Ascending aorta (tissue), 2 donors: ENCODE results near the gene MRGPRX2. TPM values are rescaled to one million over a fixed set of nuclear protein-coding genes. Genes with fewer than 3 reads are reported as not detected.

Source experiments
- DNase-seq, 2 donors: peaks; one replicate each; pipeline ENCODE4 v3.0.0-alpha.2; 2019; ENCODE audit warnings: low spot score in 2 of 2
- H3K27ac ChIP-seq, 2 donors: fragments of 200-600 bp; sonication (generic); one replicate each; pipeline ENCODE4 v1.5.1; 2016 to 2017; ENCODE audit warnings: mild to moderate bottlenecking in 1 of 2
- H3K27me3 ChIP-seq: fragments of 200-600 bp; sonication (generic); one replicate; pipeline ENCODE4 v1.5.1; 2017
- H3K36me3 ChIP-seq, 2 donors: fragments of 200-600 bp; sonication (generic); one replicate each; pipeline ENCODE4 v1.5.1; 2016
- H3K4me1 ChIP-seq, 2 donors: fragments of 200-600 bp; sonication (generic); one replicate each; pipeline ENCODE4 v1.5.1; 2016 to 2017; ENCODE audit warnings: mild to moderate bottlenecking in 1 of 2
- H3K4me3 ChIP-seq, 2 donors: fragments of 200-600 bp; sonication (generic); one replicate each; pipeline ENCODE4 v1.5.1; 2016 to 2017; ENCODE audit warnings: mild to moderate bottlenecking in 1 of 2
- H3K9me3 ChIP-seq, 2 donors: fragments of 200-600 bp; sonication (generic); one replicate each; pipeline ENCODE4 v1.5.1; 2016
- intact Hi-C: fragments of 100-400 bp; cut with DNase I; formaldehyde crosslinking; loops from one replicate; pipeline ENCODE4 v1.15.1; 2023
- total RNA-seq: library from RNA; depleted of rRNA; stranded (reverse); fragments of >200 nt; gene quantifications from one replicate; pipeline ENCODE4 v1.1.0, GENCODE V29; 2016
- TF ChIP-seq, protein P1 (sequence below), 3 experiments: fragments of 200-600 bp in 2 of 3; fragments of 450-650 bp in 1 of 3; sonication (generic) in 2 of 3; IDR thresholded peaks; one replicate each; pipeline ENCODE4 v1.5.1; 2016 to 2019; ENCODE audit warnings: antibody characterized with exemption in 3 of 3, mild to moderate bottlenecking in 1 of 3, moderate library complexity in 1 of 3

Gene MRGPRX2
- total RNA-seq, 1 donor from 2014 or later = not detected

GRCh38 chr11:19025481-19026406, 34.8 kb downstream of the MRGPRX2 start:
- Histone ChIP-seq H3K27ac (no peak overlapping the region), H3K4me1 (no peaks in the 10 kb centered on the region), H3K9me3 (no peaks in the 10 kb centered on the region), H3K36me3 (no peaks in the 10 kb centered on the region), H3K4me3 (no peak overlapping the region), H3K27me3 (no peaks in the 10 kb centered on the region)
- no peak for DNase-seq
- TF ChIP-seq, protein P1, sequence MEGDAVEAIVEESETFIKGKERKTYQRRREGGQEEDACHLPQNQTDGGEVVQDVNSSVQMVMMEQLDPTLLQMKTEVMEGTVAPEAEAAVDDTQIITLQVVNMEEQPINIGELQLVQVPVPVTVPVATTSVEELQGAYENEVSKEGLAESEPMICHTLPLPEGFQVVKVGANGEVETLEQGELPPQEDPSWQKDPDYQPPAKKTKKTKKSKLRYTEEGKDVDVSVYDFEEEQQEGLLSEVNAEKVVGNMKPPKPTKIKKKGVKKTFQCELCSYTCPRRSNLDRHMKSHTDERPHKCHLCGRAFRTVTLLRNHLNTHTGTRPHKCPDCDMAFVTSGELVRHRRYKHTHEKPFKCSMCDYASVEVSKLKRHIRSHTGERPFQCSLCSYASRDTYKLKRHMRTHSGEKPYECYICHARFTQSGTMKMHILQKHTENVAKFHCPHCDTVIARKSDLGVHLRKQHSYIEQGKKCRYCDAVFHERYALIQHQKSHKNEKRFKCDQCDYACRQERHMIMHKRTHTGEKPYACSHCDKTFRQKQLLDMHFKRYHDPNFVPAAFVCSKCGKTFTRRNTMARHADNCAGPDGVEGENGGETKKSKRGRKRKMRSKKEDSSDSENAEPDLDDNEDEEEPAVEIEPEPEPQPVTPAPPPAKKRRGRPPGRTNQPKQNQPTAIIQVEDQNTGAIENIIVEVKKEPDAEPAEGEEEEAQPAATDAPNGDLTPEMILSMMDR (IDR thresholded peaks at IDR 0.05) = no peak
- intact Hi-C loops = no loop called here

DNA sequence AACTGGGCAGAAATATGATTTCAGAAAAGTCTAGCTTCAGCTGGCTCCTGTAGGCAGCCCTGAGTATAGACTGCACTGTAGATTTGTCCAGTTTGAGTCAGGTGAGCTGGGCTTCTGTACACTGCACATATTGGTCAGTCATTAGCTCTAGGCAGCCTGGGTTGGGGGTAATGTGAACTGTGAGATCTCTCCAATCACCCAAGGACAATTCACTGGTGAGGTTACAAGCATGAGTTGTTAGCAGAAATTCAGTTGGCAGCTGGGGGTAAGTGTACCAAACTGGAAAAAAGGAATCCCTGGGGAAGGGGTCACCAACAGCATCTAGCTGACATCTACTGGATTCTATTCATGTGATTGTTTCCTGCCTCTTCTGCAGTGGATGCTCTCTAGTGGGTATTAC, 39.7 kb downstream of the MRGPRX2 start:
- TF ChIP-seq, protein P1 (IDR thresholded peaks at IDR 0.05) = no peak
- Histone ChIP-seq H3K4me1 (no peaks in the 10 kb centered on the region), H3K4me3 (no peak overlapping the region), H3K9me3 (no peaks in the 10 kb centered on the region), H3K27ac (no peak overlapping the region), H3K27me3 (no peaks in the 10 kb centered on the region), H3K36me3 (no peaks in the 10 kb centered on the region)
- DNase-seq = no peak
- intact Hi-C loops = no loop called here

DNA sequence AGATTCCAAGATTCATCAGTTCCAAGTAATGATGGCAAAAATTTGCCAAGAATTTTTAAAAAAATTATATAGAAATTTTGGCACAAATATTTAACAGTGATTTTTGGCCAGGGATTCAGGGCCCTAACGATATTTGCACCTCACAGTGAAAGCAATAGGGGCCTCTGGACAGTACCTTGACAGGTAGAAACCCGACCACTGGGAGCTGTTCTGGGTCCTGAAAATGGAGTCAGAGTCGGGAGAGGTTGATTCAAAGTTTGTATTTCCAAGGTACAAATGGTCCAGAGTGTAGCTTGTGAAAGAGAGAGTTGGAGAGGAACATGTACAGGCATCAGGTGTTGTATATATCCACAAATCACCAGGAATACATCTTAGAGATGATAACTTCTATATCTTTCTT, 41.6 kb downstream of the MRGPRX2 start:
- no peak overlapping the region for H3K27ac ChIP-seq
- DNase-seq = no peak
- no peaks in the 10 kb centered on the region for H3K36me3 ChIP-seq
- intact Hi-C loops = no loop called here
- TF ChIP-seq, protein P1 (IDR thresholded peaks at IDR 0.05) = no peak
- H3K9me3 ChIP-seq = no peaks in the 10 kb centered on the region
- no peaks in the 10 kb centered on the region for H3K27me3 ChIP-seq
- H3K4me3 ChIP-seq = no peak overlapping the region
- H3K4me1 ChIP-seq = no peaks in the 10 kb centered on the region

DNA sequence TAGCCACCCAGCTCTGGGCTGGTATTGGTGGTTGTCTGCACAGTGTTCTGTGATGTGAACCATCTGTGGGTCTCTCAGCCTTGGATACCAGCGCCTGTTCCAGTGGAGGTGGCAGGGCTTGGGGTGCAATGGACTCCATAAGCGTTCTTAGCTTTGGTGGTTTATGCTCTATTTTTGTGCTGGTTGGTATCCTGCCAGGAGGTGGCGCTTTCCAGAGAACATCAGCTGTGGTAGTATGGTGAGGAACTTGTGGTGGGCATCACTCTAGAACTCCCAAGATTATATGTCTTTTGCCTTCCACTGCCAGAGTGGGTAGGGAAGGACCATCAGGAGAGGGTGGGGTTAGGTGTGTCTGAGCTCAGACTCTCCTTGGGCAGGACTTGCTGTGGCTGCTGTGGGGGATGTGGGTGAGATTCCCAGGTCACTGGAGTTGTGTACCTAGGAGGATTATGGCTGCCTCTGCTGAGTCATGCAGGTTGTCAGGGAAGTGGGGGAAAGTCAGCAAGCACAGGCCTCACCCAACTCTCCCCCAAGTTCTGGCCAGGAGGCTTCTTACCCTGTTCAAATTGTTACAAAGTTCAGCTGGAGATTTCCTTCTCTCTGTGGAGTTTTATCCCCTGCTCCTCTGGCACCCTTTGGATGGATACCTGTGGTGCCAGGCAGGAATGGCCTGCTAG, 47.2 kb downstream of the MRGPRX2 start:
- Histone ChIP-seq H3K4me3 (no peak overlapping the region), H3K27ac (no peak overlapping the region), H3K36me3 (no peaks in the 10 kb centered on the region), H3K4me1 (no peaks in the 10 kb centered on the region), H3K9me3 (no peaks in the 10 kb centered on the region), H3K27me3 (no peaks in the 10 kb centered on the region)
- intact Hi-C loops = no loop called here
- TF ChIP-seq, protein P1 (IDR thresholded peaks at IDR 0.05) = no peak
- no peak for DNase-seq

- no peak overlapping the region for H3K27ac ChIP-seq
- DNase-seq = no peak
- no peaks in the 10 kb centered on the region for H3K36me3 ChIP-seq
- H3K9me3 ChIP-seq = no peaks in the 10 kb centered on the region
- H3K27me3 ChIP-seq = no peaks in the 10 kb centered on the region
- H3K4me3 ChIP-seq = no peak overlapping the region
- TF ChIP-seq, protein P1 (IDR thresholded peaks at IDR 0.05) = no peak
- no peaks in the 10 kb centered on the region for H3K4me1 ChIP-seq
- intact Hi-C loops = no loop called here
These were observed 47.9 kb downstream of the MRGPRX2 start for GRCh38 chr11:19012636-19013035.

Other genes with a start within 250 kb of the MRGPRX2 start
- not detected for gene MRGPRX1, start 121.3 kb downstream of the MRGPRX2 start, total RNA-seq
- gene ZDHHC13, start 56.5 kb upstream of the MRGPRX2 start, total RNA-seq = 5.2 TPM
- not detected for gene CSRP3, start 141.3 kb upstream of the MRGPRX2 start, total RNA-seq
- gene E2F8, start 180.2 kb upstream of the MRGPRX2 start, total RNA-seq = 0.96 TPM